SU-DHL-6 (cell line): ENCODE results near the gene IFI27L1.

Source experiments
- CTCF ChIP-seq: fragments of 200-600 bp; sonication (generic); IDR thresholded peaks from one replicate; pipeline ENCODE4 v1.5.1; 2017; ENCODE audit warnings: antibody characterized with exemption, mild to moderate bottlenecking, low read length, moderate library complexity; ENCODE audit not compliant: insufficient read depth, poor library complexity, severe bottlenecking
- EZH2phosphoT487 ChIP-seq: fragments of 200-600 bp; sonication (generic), shearing (Covaris generic); conservative IDR thresholded peaks from 2 replicates; pipeline ENCODE4 v1.6.1; 2018; ENCODE audit warnings: mild to moderate bottlenecking, antibody characterized with exemption, low read length, moderate library complexity, mixed read lengths

GRCh38 chr14:94038921-94039629 lies 42.0 kb upstream of the IFI27L1 start:
- TF ChIP-seq CTCF (no peak), EZH2phosphoT487 (no peak)
